ENCODE data around the gene MYO16.
A peak's percentile ranks its signal among the peaks of the same experiment; 100 is the strongest.
"Not testable (repeated sequence)": the region's sequence is repeated elsewhere in the genome, so short reads cannot be mapped to it uniquely, and the experiment has no call there.

The MYO16 gene

GRCh38 chr13:108902405-108903155 is 273.2 kb downstream of the MYO16 start:
- no peak for TF ChIP-seq Cebpa-rat (IDR thresholded peaks at IDR 0.05)
- no peaks in the 10 kb centered on the region for H3K27me3 ChIP-seq
- H3K27ac ChIP-seq, result no peak overlapping the region
- H3K4me2 ChIP-seq, result no peak overlapping the region
- H3K9ac ChIP-seq, result no peak overlapping the region
- H4K20me1 ChIP-seq, result no peaks in the 10 kb centered on the region
- peaks cover 9% of the 10 kb centered on the region; the same call in 1 of the 2 replicates for H3K9me3 ChIP-seq
- H3K4me1 ChIP-seq, result no peaks in the 10 kb centered on the region
- H3K4me3 ChIP-seq, result no peak overlapping the region
- no peaks in the 10 kb centered on the region for H3K36me3 ChIP-seq

GRCh38 chr13:108903613-108904012 is 274.2 kb downstream of the MYO16 start:
- no peak overlapping the region for H3K4me3 ChIP-seq
- H3K9ac ChIP-seq, result no peak overlapping the region
- no peaks in the 10 kb centered on the region for H3K4me1 ChIP-seq
- H4K20me1 ChIP-seq, result no peaks in the 10 kb centered on the region
- no peaks in the 10 kb centered on the region for H3K27me3 ChIP-seq
- H3K27ac ChIP-seq, result no peak overlapping the region
- H3K9me3 ChIP-seq, result peaks cover 9% of the 10 kb centered on the region; the same call in 1 of the 2 replicates
- H3K36me3 ChIP-seq, result no peaks in the 10 kb centered on the region
- H3K4me2 ChIP-seq, result no peak overlapping the region
- no peak for TF ChIP-seq Cebpa-rat (IDR thresholded peaks at IDR 0.05)

- Histone ChIP-seq H3K9me3 (no peaks in the 10 kb centered on the region), H3K36me3 (no peaks in the 10 kb centered on the region), H3K27ac (no peak overlapping the region), H3K27me3 (no peaks in the 10 kb centered on the region), H4K20me1 (no peaks in the 10 kb centered on the region), H3K4me3 (no peak overlapping the region), H3K4me2 (no peak overlapping the region), H3K9ac (no peak overlapping the region), H3K4me1 (peaks cover 14% of the 10 kb centered on the region)
- no peak for TF ChIP-seq Cebpa-rat (IDR thresholded peaks at IDR 0.05)
Measured at GRCh38 chr13:108911807-108912206, 282.4 kb downstream of the MYO16 start.

- H3K9me3 ChIP-seq, H3K4me2 ChIP-seq, H3K36me3 ChIP-seq, H3K27me3 ChIP-seq, H4K20me1 ChIP-seq, H3K4me3 ChIP-seq, H3K27ac ChIP-seq, H3K9ac ChIP-seq: not testable (repeated sequence)
- H3K4me1 ChIP-seq, result peaks cover 14% of the 10 kb centered on the region
Measured at GRCh38 chr13:108913731-108914130, 284.3 kb downstream of the MYO16 start.

- H3K27me3 ChIP-seq, result no peaks in the 10 kb centered on the region
- H3K9ac ChIP-seq, result no peak overlapping the region
- no peaks in the 10 kb centered on the region for H3K36me3 ChIP-seq
- no peak overlapping the region for H3K4me3 ChIP-seq
- H4K20me1 ChIP-seq, result no peaks in the 10 kb centered on the region
- H3K4me2 ChIP-seq, result peak overlapping the region; percentile 15
- H3K4me1 ChIP-seq, result peaks cover 14% of the 10 kb centered on the region
- H3K9me3 ChIP-seq, result no peaks in the 10 kb centered on the region
- no peak overlapping the region for H3K27ac ChIP-seq
- no peak for TF ChIP-seq Cebpa-rat (IDR thresholded peaks at IDR 0.05)
Measured at GRCh38 chr13:108915095-108915633, 285.8 kb downstream of the MYO16 start.

- Histone ChIP-seq H3K27ac (no peak overlapping the region), H3K4me3 (no peak overlapping the region)
Measured at GRCh38 chr13:108915634-108916512, 286.5 kb downstream of the MYO16 start.

GRCh38 chr13:108917581-108917980 is 288.2 kb downstream of the MYO16 start:
- no peak overlapping the region for H3K4me3 ChIP-seq
- H3K4me2 ChIP-seq, result no peak overlapping the region
- peaks cover 14% of the 10 kb centered on the region for H3K4me1 ChIP-seq
- no peaks in the 10 kb centered on the region for H4K20me1 ChIP-seq
- H3K27ac ChIP-seq, result no peak overlapping the region
- H3K27me3 ChIP-seq, result no peaks in the 10 kb centered on the region
- H3K9ac ChIP-seq, result no peak overlapping the region
- no peaks in the 10 kb centered on the region for H3K36me3 ChIP-seq
- H3K9me3 ChIP-seq, result no peaks in the 10 kb centered on the region
- no peak for TF ChIP-seq Cebpa-rat (IDR thresholded peaks at IDR 0.05)

More at GRCh38 chr13:108915634-108916512, 286.5 kb downstream of the MYO16 start:
- H4K20me1 ChIP-seq, result no peaks in the 10 kb centered on the region
- H3K4me2 ChIP-seq, result peak overlapping the region; percentile 15
- peaks cover 14% of the 10 kb centered on the region for H3K4me1 ChIP-seq
- H3K27me3 ChIP-seq, result no peaks in the 10 kb centered on the region
- H3K9me3 ChIP-seq, result no peaks in the 10 kb centered on the region
- TF ChIP-seq Cebpa-rat (IDR thresholded peaks at IDR 0.05), result no peak
- no peak overlapping the region for H3K9ac ChIP-seq
- no peaks in the 10 kb centered on the region for H3K36me3 ChIP-seq

- H3K9me3 ChIP-seq, result no peaks in the 10 kb centered on the region
- no peaks in the 10 kb centered on the region for H3K36me3 ChIP-seq
- H3K4me2 ChIP-seq, result no peak overlapping the region
- H3K4me3 ChIP-seq, result no peak overlapping the region
- no peak overlapping the region for H3K27ac ChIP-seq
- H3K9ac ChIP-seq, result no peak overlapping the region
- no peaks in the 10 kb centered on the region for H3K27me3 ChIP-seq
- no peaks in the 10 kb centered on the region for H4K20me1 ChIP-seq
- no peak for TF ChIP-seq Cebpa-rat (IDR thresholded peaks at IDR 0.05)
- peaks cover 14% of the 10 kb centered on the region for H3K4me1 ChIP-seq
Measured at GRCh38 chr13:108919036-108919907, 289.9 kb downstream of the MYO16 start.

GRCh38 chr13:108920137-108920536 is 290.7 kb downstream of the MYO16 start:
- no peak overlapping the region for H3K4me2 ChIP-seq
- H3K27me3 ChIP-seq, result no peaks in the 10 kb centered on the region
- no peak overlapping the region for H3K27ac ChIP-seq
- H3K9me3 ChIP-seq, result no peaks in the 10 kb centered on the region
- no peak overlapping the region for H3K9ac ChIP-seq
- TF ChIP-seq Cebpa-rat (IDR thresholded peaks at IDR 0.05), result no peak
- no peak overlapping the region for H3K4me3 ChIP-seq
- peaks cover 12% of the 10 kb centered on the region for H3K4me1 ChIP-seq
- H4K20me1 ChIP-seq, result no peaks in the 10 kb centered on the region
- H3K36me3 ChIP-seq, result no peaks in the 10 kb centered on the region
